Fibroblast of lung (primary cell): ENCODE measurements around the gene TNS2. TPM values are rescaled to one million over a fixed set of nuclear protein-coding genes. Genes with fewer than 3 reads are reported as not detected.

Source experiments
- DNase-seq, 2 donors: peaks; one replicate each; pipeline versions ENCODE4 v3.0.0 to v3.0.0-alpha.2; 2010; ENCODE audit warnings: low read depth in 2 of 2
- H2AFZ ChIP-seq: 2 replicates; pipeline ENCODE4 v1.5.1; 2012; ENCODE audit warnings: low read length, control low read depth, inconsistent platforms
- H3K27ac ChIP-seq: 2 replicates; pipeline ENCODE4 v1.5.1; 2011; ENCODE audit warnings: low read length, control low read depth; ENCODE audit not compliant: insufficient read depth
- H3K27me3 ChIP-seq: 2 replicates; pipeline ENCODE4 v1.5.1; 2011; ENCODE audit warnings: mild to moderate bottlenecking, low read length; ENCODE audit not compliant: control insufficient read depth, insufficient read depth
- H3K36me3 ChIP-seq: 2 replicates; pipeline ENCODE4 v1.5.1; 2011; ENCODE audit warnings: low read length; ENCODE audit not compliant: control insufficient read depth, insufficient read depth
- H3K4me1 ChIP-seq: 2 replicates; pipeline ENCODE4 v1.5.1; 2011; ENCODE audit warnings: low read length; ENCODE audit not compliant: control insufficient read depth, insufficient read depth; ENCODE audit errors: extremely low read depth
- H3K4me2 ChIP-seq: 2 replicates; pipeline ENCODE4 v1.5.1; 2011; ENCODE audit warnings: low read length, control low read depth; ENCODE audit not compliant: insufficient read depth; ENCODE audit errors: extremely low read depth
- H3K4me3 ChIP-seq, 4 experiments: fragments of 200-600 bp in 1 of 4; sonication (generic) in 1 of 4; replicated peaks in 1 of 4; 2 replicates each; pipeline ENCODE4 v1.5.1; 2011 to 2016; ENCODE audit warnings: low read length in 4 of 4, low read depth in 3 of 4, mild to moderate bottlenecking in 3 of 4, control low read depth in 2 of 4, inconsistent platforms in 1 of 4, mixed read lengths in 1 of 4; ENCODE audit not compliant: insufficient read depth in 1 of 4; ENCODE audit errors: control extremely low read depth in 1 of 4
- H3K79me2 ChIP-seq: 2 replicates; pipeline ENCODE4 v1.5.1; 2012; ENCODE audit warnings: mild to moderate bottlenecking, low read length, inconsistent platforms; ENCODE audit not compliant: control insufficient read depth, insufficient read depth
- H3K9ac ChIP-seq: 2 replicates; pipeline ENCODE4 v1.5.1; 2011; ENCODE audit warnings: mild to moderate bottlenecking, low read length, control low read depth; ENCODE audit not compliant: insufficient read depth
- H3K9me3 ChIP-seq: 2 replicates; pipeline ENCODE4 v1.5.1; 2012; ENCODE audit warnings: low read depth, low read length; ENCODE audit not compliant: control insufficient read depth, insufficient read depth
- H4K20me1 ChIP-seq: 2 replicates; pipeline ENCODE4 v1.5.1; 2011; ENCODE audit warnings: low read length; ENCODE audit not compliant: control insufficient read depth, insufficient read depth; ENCODE audit errors: extremely low read depth
- EZH2 ChIP-seq: IDR thresholded peaks from 2 replicates; pipeline ENCODE4 v1.5.1; 2012; ENCODE audit warnings: low read length, control low read depth, mild to moderate bottlenecking; ENCODE audit errors: missing control alignments
- polyA plus RNA-seq, 2 donors: library from polyadenylated mRNA; depleted of rRNA in 1 of 2; stranded (reverse) in 1 of 2; unstranded in 1 of 2; fragments of >200 nt; gene quantifications; 2 replicates each; pipeline ENCODE4 v1.2.1, GENCODE V29; 2011 to 2012; ENCODE audit warnings: missing spikeins in 1 of 2
- total RNA-seq: library from RNA; depleted of rRNA; stranded (reverse); fragments of >200 nt; gene quantifications from 2 replicates; pipeline ENCODE4 v1.2.1, GENCODE V29; 2014
- TF ChIP-seq, protein P1 (sequence below), 2 donors: IDR thresholded peaks in 1 of 2; conservative IDR thresholded peaks in 1 of 2; 1 replicate in 1 of 2; 2 replicates in 1 of 2; pipeline ENCODE4 v1.5.1; 2011 to 2012; ENCODE audit warnings: low read length in 2 of 2, control low read depth in 1 of 2, inconsistent platforms in 1 of 2, low read depth in 1 of 2, mild to moderate bottlenecking in 1 of 2

The TNS2 gene
- total and polyA plus RNA-seq, 2 donors (not counting 1 experiment from before 2014, with no cell fraction given): 35.3 to 60.6 TPM

DNA sequence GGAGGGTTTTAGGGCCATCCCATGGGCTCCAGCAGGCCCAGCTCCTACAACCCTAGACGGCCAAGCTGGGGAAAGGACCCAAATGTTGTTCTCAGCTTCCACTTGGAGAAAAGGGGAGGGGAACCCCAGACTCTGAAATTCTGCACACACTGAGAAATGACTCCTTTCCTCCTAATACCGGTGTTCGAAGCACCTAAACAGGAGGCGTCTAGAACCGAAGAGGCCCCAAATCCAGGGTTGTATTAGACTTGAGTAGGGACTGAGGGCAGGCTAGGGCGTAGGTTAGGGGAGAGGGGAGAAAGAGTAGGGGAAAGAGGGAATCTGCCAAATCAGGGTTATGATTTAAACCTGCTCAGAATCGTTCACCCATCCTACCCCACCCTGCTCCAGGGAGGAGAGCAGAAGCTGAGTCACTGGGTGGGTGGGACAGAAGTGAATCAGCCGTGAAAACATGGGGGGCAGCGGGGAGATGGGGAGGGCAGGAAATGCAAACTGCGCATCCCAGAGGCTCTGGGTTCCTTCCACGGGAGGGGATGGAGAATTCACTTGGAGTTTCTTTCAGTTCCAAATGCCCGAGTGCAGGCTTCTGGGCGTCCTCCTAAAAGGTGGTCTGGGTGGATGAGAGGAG is 48.6 kb downstream of the TNS2 start:
- Histone ChIP-seq H3K36me3 (peaks cover 8% of the 10 kb centered on the region), H3K9me3 (no peaks in the 10 kb centered on the region), H3K27ac (peak overlapping the region; percentile 96), H4K20me1 (no peaks in the 10 kb centered on the region), H3K79me2 (peaks cover 3% of the 10 kb centered on the region), H2AFZ (no peak overlapping the region), H3K4me3 (peak overlapping the region; percentile 72 to 85 (median 77)), H3K4me1 (peaks cover 11% of the 10 kb centered on the region), H3K4me2 (peak overlapping the region; percentile 68), H3K9ac (peak overlapping the region; percentile 73), H3K27me3 (no peaks in the 10 kb centered on the region)
- TF ChIP-seq, protein P1, sequence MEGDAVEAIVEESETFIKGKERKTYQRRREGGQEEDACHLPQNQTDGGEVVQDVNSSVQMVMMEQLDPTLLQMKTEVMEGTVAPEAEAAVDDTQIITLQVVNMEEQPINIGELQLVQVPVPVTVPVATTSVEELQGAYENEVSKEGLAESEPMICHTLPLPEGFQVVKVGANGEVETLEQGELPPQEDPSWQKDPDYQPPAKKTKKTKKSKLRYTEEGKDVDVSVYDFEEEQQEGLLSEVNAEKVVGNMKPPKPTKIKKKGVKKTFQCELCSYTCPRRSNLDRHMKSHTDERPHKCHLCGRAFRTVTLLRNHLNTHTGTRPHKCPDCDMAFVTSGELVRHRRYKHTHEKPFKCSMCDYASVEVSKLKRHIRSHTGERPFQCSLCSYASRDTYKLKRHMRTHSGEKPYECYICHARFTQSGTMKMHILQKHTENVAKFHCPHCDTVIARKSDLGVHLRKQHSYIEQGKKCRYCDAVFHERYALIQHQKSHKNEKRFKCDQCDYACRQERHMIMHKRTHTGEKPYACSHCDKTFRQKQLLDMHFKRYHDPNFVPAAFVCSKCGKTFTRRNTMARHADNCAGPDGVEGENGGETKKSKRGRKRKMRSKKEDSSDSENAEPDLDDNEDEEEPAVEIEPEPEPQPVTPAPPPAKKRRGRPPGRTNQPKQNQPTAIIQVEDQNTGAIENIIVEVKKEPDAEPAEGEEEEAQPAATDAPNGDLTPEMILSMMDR (conservative IDR thresholded peaks at IDR 0.05 in 1 of 2, IDR thresholded peaks at IDR 0.05 in 1 of 2; ENCODE audit: low read depth in 1 of 2, low read length in 2 of 2): no peak
- no peak for TF ChIP-seq EZH2
- DNase-seq: peak; percentile 83 to 84

DNA sequence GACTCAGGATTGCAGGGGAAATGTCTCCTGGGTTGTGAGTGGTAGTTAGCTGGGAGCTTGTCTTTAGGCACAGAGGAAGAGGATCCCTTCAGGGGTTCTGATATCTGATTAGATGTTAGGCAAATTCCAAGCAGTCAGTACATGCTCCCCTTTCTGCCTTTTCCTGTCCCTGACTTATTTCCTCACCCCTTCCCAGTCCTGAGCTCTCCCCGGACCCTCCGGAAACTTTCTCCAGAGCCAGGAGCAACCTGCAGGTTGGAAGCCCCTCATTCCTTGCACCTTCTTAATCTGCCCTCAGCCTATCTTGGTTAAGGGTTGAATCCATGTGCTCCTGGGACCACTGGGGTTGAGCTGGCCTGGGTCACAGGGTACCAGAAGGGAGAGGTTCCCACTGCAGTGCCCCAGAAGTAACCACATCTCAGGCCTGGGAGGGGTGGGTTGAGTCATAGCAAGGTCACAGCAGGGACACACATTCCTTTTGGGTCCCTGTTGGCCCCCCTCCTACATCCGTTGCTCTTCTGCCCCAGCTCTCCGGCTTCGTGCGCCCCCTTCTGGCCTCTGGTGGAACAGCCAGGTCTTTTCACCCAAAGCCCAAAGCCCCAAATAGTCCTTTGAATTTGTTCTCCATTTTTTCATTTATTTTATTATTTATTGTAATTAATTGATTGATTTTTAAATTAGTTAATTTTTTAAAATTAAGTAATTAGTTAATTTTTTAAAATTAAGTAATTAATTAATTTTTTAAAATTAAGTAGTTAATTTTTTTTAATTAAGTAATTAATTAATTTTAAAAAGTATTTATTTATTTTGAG is 49.4 kb downstream of the TNS2 start:
- H4K20me1 ChIP-seq: no peaks in the 10 kb centered on the region
- no peaks in the 10 kb centered on the region for H3K27me3 ChIP-seq
- peak overlapping the region; percentile 68 for H3K4me2 ChIP-seq
- H3K9ac ChIP-seq: peak overlapping the region; percentile 73
- peak overlapping the region; percentile 96 for H3K27ac ChIP-seq
- peak; percentile 96 to 98 for DNase-seq
- peaks cover 3% of the 10 kb centered on the region for H3K79me2 ChIP-seq
- peak overlapping the region; percentile 72 to 85 (median 77) for H3K4me3 ChIP-seq
- TF ChIP-seq, protein P1 (conservative IDR thresholded peaks at IDR 0.05 in 1 of 2, IDR thresholded peaks at IDR 0.05 in 1 of 2; ENCODE audit: low read depth in 1 of 2, low read length in 2 of 2): peak; percentile 96 to 97
- no peak for TF ChIP-seq EZH2
- H2AFZ ChIP-seq: no peak overlapping the region
- H3K9me3 ChIP-seq: no peaks in the 10 kb centered on the region
- H3K4me1 ChIP-seq: peaks cover 9% of the 10 kb centered on the region
- peaks cover 8% of the 10 kb centered on the region for H3K36me3 ChIP-seq

DNA sequence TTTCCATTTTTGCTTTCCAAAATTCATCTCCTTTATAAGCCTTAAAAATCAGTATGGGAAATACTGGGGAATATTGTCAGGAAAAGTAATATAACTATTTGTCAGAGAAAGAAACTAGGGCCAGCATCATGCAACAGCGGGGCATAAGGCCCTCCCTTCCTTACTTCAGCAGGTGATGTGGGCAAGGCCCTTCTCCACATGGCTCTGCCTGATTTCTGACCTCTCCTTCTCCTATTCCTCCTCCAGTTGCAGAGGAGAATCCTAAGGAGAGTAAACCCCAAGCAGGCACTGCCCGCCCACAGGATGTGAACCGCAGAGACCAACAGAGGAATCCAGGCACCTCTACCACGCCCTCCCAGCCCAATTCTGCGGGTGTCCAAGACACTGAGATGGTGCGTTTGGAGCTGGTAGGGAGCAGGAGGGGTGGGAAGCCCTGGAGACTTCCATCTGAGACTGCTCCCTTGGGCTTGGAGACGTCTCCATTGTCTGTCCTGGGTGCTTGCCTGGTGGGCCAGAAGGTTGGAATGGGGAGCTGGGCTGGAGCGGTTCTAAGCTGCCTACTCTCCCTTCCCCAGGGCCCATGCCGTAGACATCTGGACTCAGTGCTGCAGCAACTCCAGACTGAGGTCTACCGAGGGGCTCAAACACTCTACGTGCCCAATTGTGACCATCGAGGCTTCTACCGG is 50.7 kb downstream of the TNS2 start:
- no peak for DNase-seq

More for the DNA sequence above, 50.7 kb downstream of the TNS2 start:
- Histone ChIP-seq H4K20me1 (no peaks in the 10 kb centered on the region), H3K4me3 (no peak overlapping the region), H3K27ac (no peak overlapping the region), H3K27me3 (no peaks in the 10 kb centered on the region), H3K9me3 (no peaks in the 10 kb centered on the region), H3K36me3 (peaks cover 8% of the 10 kb centered on the region), H3K4me2 (peak overlapping the region; percentile 16), H3K4me1 (peaks cover 8% of the 10 kb centered on the region), H3K9ac (no peak overlapping the region), H3K79me2 (peaks cover 3% of the 10 kb centered on the region), H2AFZ (no peak overlapping the region)
- TF ChIP-seq, protein P1 (conservative IDR thresholded peaks at IDR 0.05 in 1 of 2, IDR thresholded peaks at IDR 0.05 in 1 of 2; ENCODE audit: low read depth in 1 of 2, low read length in 2 of 2): no peak
- no peak for TF ChIP-seq EZH2
